Kidney (tissue), 14 donors: ENCODE results near the gene OSBP2. TPM values are rescaled to one million over a fixed set of nuclear protein-coding genes. Genes with fewer than 3 reads are reported as not detected.
A peak's percentile ranks its signal among the peaks of the same experiment; 100 is the strongest.

Experiments
- DNase-seq, 5 donors: peaks; one replicate each; pipeline ENCODE4 v3.0.0-alpha.2; 2013 to 2020
- FAIRE-seq: peaks from 2 replicates; lab custom pipeline; 2012; peaks lifted over from hg19 to GRCh38; lab: Jason Lieb, UNC
- H3K27ac ChIP-seq, 2 donors: one replicate each; pipeline ENCODE4 v1.7.0; 2013; ENCODE audit warnings: low read depth in 2 of 2, low read length in 2 of 2, inconsistent platforms in 1 of 2
- H3K27me3 ChIP-seq: one replicate; pipeline ENCODE4 v1.7.1; 2013; ENCODE audit warnings: low read length, inconsistent platforms; ENCODE audit not compliant: control insufficient read depth, insufficient read depth
- H3K36me3 ChIP-seq, 3 donors: one replicate each; pipeline versions ENCODE4 v1.7.0 to v1.7.1; 2013; ENCODE audit warnings: low read length in 3 of 3, control low read depth in 1 of 3, inconsistent platforms in 1 of 3; ENCODE audit not compliant: insufficient read depth in 3 of 3, control insufficient read depth in 2 of 3
- H3K4me1 ChIP-seq, 3 donors: one replicate each; pipeline versions ENCODE4 v1.7.0 to v1.7.1; 2013; ENCODE audit warnings: low read length in 3 of 3, inconsistent platforms in 1 of 3, low read depth in 1 of 3; ENCODE audit not compliant: control insufficient read depth in 2 of 3, insufficient read depth in 2 of 3
- H3K4me3 ChIP-seq, 3 donors: one replicate each; pipeline versions ENCODE4 v1.7.0 to v1.8.1; 2013; ENCODE audit warnings: low read length in 3 of 3, control low read depth in 1 of 3, inconsistent platforms in 1 of 3
- H3K9ac ChIP-seq, 3 donors: one replicate each; pipeline versions ENCODE4 v1.7.0 to v1.7.1; 2013; ENCODE audit warnings: low read length in 3 of 3, control low read depth in 1 of 3, inconsistent platforms in 1 of 3
- H3K9me3 ChIP-seq, 3 donors: one replicate each; pipeline versions ENCODE4 v1.7.0 to v1.7.1; 2013; ENCODE audit warnings: low read length in 3 of 3, control low read depth in 1 of 3, inconsistent platforms in 1 of 3; ENCODE audit not compliant: control insufficient read depth in 2 of 3, insufficient read depth in 1 of 3
- CTCF ChIP-seq: IDR thresholded peaks from 3 replicates; pipeline ENCODE4 v1.5.1; 2012; ENCODE audit warnings: mild to moderate bottlenecking, moderate library complexity, borderline replicate concordance; ENCODE audit not compliant: insufficient read depth; ENCODE audit errors: extremely low read depth
- intact Hi-C: fragments of 100-400 bp; cut with DNase I; formaldehyde crosslinking; loops from one replicate; pipeline ENCODE4 v1.11.1; 2022
- polyA plus RNA-seq: library from polyadenylated mRNA; stranded (reverse); fragments of 350-450 nt; fragmentation: Illumina TruSeq; extraction: RNeasy Lipid Tissue Mini Kit (QIAGEN cat#74804); gene quantifications from one replicate; pipeline ENCODE4 v1.2.3, GENCODE V29; 2014; ENCODE audit warnings: low read depth, low replicate concordance; ENCODE audit not compliant: insufficient read depth
- total RNA-seq: library from RNA; stranded (reverse); fragmentation: NEBNext Ultra II Directional; extraction: Animal tissue kit (Norgen Biotek cat#: 25700); gene quantifications from one replicate; pipeline ENCODE4 v1.2.1, GENCODE V29; 2021
- donor health status: control.
- donor health status: control.
- donor health status: control.
- donor health status: control.
- donor health status: control.
- donor health status: DM: yes; HTN: yes; CAD: no.
- donor health status: Normal renal cell carcinoma (clear cell type).

Gene OSBP2
- total and polyA plus RNA-seq, 2 donors from 2014 or later: 3.4 to 4.0 TPM

- FAIRE-seq: no peak
- DNase-seq: no peak
- Histone ChIP-seq H3K4me1 (no peaks in the 10 kb centered on the region), H3K27ac (no peak overlapping the region), H3K27me3 (no peaks in the 10 kb centered on the region), H3K4me3 (no peak overlapping the region), H3K9me3 (no peaks in the 10 kb centered on the region), H3K36me3 (no peaks in the 10 kb centered on the region), H3K9ac (no peak overlapping the region)
- no peak for TF ChIP-seq CTCF
- intact Hi-C loops: no loop called here
Observed at GRCh38 chr22:30813936-30814335, 119.3 kb downstream of the OSBP2 start.

GRCh38 chr22:30816413-30816812 lies 121.7 kb downstream of the OSBP2 start:
- DNase-seq (no peak), FAIRE-seq (no peak)
- H3K4me3 ChIP-seq: no peak overlapping the region
- no peaks in the 10 kb centered on the region for H3K36me3 ChIP-seq
- H3K27me3 ChIP-seq: no peaks in the 10 kb centered on the region
- TF ChIP-seq CTCF: no peak
- no peaks in the 10 kb centered on the region for H3K4me1 ChIP-seq
- no peak overlapping the region for H3K27ac ChIP-seq
- intact Hi-C loops: no loop called here
- H3K9me3 ChIP-seq: no peaks in the 10 kb centered on the region
- no peak overlapping the region for H3K9ac ChIP-seq

GRCh38 chr22:30821381-30821780 lies 126.7 kb downstream of the OSBP2 start:
- Histone ChIP-seq H3K36me3 (no peaks in the 10 kb centered on the region), H3K27me3 (peaks cover 13% of the 10 kb centered on the region), H3K27ac (no peak overlapping the region), H3K4me1 (peaks cover 0 to 9% (median 0%) of the 10 kb centered on the region in 3 donors), H3K4me3 (no peak overlapping the region), H3K9me3 (no peaks in the 10 kb centered on the region), H3K9ac (no peak overlapping the region)
- FAIRE-seq (no peak), DNase-seq (no peak)
- intact Hi-C loops: no loop called here
- no peak for TF ChIP-seq CTCF

GRCh38 chr22:30821863-30822215 lies 127.2 kb downstream of the OSBP2 start:
- no peaks in the 10 kb centered on the region for H3K36me3 ChIP-seq
- H3K4me3 ChIP-seq: peak overlapping the region in 2 of 3 donors; percentile 49 to 53
- no peaks in the 10 kb centered on the region for H3K9me3 ChIP-seq
- no peak for DNase-seq
- no peak overlapping the region for H3K9ac ChIP-seq
- peaks cover 0 to 9% (median 0%) of the 10 kb centered on the region in 3 donors for H3K4me1 ChIP-seq
- TF ChIP-seq CTCF: no peak
- no peak overlapping the region for H3K27ac ChIP-seq
- H3K27me3 ChIP-seq: peaks cover 13% of the 10 kb centered on the region
- intact Hi-C loops: no loop called here
- FAIRE-seq: no peak
